HCT116 (cell line): Measurements from ENCODE around the gene TSPOAP1.

ENCODE experiments used
- CEBPB ChIP-seq: IDR thresholded peaks from 2 replicates; pipeline ENCODE4 v1.6.1; 2012; ENCODE audit warnings: low read depth
- POLR2AphosphoS5 ChIP-seq: IDR thresholded peaks from 2 replicates; pipeline ENCODE4 v1.6.1; 2011; ENCODE audit warnings: mild to moderate bottlenecking, low read depth, low read length, moderate library complexity
- RAD21 ChIP-seq: IDR thresholded peaks from 2 replicates; pipeline ENCODE4 v1.6.1; 2012; ENCODE audit warnings: low read depth, mild to moderate bottlenecking
- SP1 ChIP-seq: IDR thresholded peaks from 2 replicates; pipeline ENCODE4 v1.6.1; 2012; ENCODE audit warnings: low read depth
- SRF ChIP-seq: IDR thresholded peaks from 2 replicates; pipeline ENCODE4 v1.6.1; 2012; ENCODE audit warnings: low read depth
- TCF7L2 ChIP-seq: IDR thresholded peaks from 2 replicates; pipeline ENCODE4 v1.7.0; 2011; ENCODE audit warnings: borderline replicate concordance, inconsistent platforms; ENCODE audit not compliant: insufficient read depth, insufficient read length; ENCODE audit errors: extremely low read depth
- YY1 ChIP-seq: IDR thresholded peaks from 2 replicates; pipeline ENCODE4 v1.6.1; 2011; ENCODE audit warnings: low read length, low read depth, moderate library complexity, mild to moderate bottlenecking; ENCODE audit not compliant: insufficient replicate concordance; ENCODE audit errors: extremely low read depth
- ZBTB33 ChIP-seq: IDR thresholded peaks from 2 replicates; pipeline ENCODE4 v1.6.1; 2011; ENCODE audit warnings: mild to moderate bottlenecking, low read length, moderate library complexity; ENCODE audit not compliant: insufficient replicate concordance; ENCODE audit errors: extremely low read depth
- ZFX ChIP-seq: fragments of 450-650 bp; IDR thresholded peaks from 2 replicates; pipeline ENCODE4 v1.6.1; 2017
- ZNF274 ChIP-seq: fragments of 200-500 bp; sonication (Bioruptor generic); IDR thresholded peaks from 2 replicates; pipeline ENCODE4 v1.6.1; 2014; ENCODE audit warnings: mild to moderate bottlenecking, low read depth, low read length, inconsistent platforms
- TF ChIP-seq, protein P1 (sequence below), 3 experiments: fragments of 200-600 bp in 1 of 3; sonication (generic) in 1 of 3; IDR thresholded peaks in 2 of 3; conservative IDR thresholded peaks in 1 of 3; 2 replicates each; pipeline ENCODE4 v1.5.1; 2012 to 2017; ENCODE audit warnings: low read depth in 2 of 3, low read length in 2 of 3, antibody characterized with exemption in 1 of 3, borderline replicate concordance in 1 of 3, control low read depth in 1 of 3, mild to moderate bottlenecking in 1 of 3, mixed read lengths in 1 of 3, mixed run types in 1 of 3, moderate library complexity in 1 of 3; ENCODE audit not compliant: insufficient read depth in 1 of 3
- TF ChIP-seq, protein P2 (sequence below): IDR thresholded peaks from 2 replicates; pipeline ENCODE4 v1.6.1; 2012
- TF ChIP-seq, protein P3 (sequence below): IDR thresholded peaks from 2 replicates; pipeline ENCODE4 v1.6.1; 2012; ENCODE audit warnings: low read depth

GRCh38 chr17:58308985-58309917, 19.3 kb downstream of the TSPOAP1 start:
- TF ChIP-seq, protein P1, sequence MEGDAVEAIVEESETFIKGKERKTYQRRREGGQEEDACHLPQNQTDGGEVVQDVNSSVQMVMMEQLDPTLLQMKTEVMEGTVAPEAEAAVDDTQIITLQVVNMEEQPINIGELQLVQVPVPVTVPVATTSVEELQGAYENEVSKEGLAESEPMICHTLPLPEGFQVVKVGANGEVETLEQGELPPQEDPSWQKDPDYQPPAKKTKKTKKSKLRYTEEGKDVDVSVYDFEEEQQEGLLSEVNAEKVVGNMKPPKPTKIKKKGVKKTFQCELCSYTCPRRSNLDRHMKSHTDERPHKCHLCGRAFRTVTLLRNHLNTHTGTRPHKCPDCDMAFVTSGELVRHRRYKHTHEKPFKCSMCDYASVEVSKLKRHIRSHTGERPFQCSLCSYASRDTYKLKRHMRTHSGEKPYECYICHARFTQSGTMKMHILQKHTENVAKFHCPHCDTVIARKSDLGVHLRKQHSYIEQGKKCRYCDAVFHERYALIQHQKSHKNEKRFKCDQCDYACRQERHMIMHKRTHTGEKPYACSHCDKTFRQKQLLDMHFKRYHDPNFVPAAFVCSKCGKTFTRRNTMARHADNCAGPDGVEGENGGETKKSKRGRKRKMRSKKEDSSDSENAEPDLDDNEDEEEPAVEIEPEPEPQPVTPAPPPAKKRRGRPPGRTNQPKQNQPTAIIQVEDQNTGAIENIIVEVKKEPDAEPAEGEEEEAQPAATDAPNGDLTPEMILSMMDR (IDR thresholded peaks at IDR 0.05 in 2 of 3, conservative IDR thresholded peaks at IDR 0.05 in 1 of 3; ENCODE audit: borderline replicate concordance in 1 of 3, insufficient read depth in 1 of 3, low read depth in 2 of 3, low read length in 2 of 3): no peak
- TF ChIP-seq, protein P2, sequence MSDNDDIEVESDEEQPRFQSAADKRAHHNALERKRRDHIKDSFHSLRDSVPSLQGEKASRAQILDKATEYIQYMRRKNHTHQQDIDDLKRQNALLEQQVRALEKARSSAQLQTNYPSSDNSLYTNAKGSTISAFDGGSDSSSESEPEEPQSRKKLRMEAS: no peak
- TF ChIP-seq SP1: no peak
- TF ChIP-seq, protein P3, sequence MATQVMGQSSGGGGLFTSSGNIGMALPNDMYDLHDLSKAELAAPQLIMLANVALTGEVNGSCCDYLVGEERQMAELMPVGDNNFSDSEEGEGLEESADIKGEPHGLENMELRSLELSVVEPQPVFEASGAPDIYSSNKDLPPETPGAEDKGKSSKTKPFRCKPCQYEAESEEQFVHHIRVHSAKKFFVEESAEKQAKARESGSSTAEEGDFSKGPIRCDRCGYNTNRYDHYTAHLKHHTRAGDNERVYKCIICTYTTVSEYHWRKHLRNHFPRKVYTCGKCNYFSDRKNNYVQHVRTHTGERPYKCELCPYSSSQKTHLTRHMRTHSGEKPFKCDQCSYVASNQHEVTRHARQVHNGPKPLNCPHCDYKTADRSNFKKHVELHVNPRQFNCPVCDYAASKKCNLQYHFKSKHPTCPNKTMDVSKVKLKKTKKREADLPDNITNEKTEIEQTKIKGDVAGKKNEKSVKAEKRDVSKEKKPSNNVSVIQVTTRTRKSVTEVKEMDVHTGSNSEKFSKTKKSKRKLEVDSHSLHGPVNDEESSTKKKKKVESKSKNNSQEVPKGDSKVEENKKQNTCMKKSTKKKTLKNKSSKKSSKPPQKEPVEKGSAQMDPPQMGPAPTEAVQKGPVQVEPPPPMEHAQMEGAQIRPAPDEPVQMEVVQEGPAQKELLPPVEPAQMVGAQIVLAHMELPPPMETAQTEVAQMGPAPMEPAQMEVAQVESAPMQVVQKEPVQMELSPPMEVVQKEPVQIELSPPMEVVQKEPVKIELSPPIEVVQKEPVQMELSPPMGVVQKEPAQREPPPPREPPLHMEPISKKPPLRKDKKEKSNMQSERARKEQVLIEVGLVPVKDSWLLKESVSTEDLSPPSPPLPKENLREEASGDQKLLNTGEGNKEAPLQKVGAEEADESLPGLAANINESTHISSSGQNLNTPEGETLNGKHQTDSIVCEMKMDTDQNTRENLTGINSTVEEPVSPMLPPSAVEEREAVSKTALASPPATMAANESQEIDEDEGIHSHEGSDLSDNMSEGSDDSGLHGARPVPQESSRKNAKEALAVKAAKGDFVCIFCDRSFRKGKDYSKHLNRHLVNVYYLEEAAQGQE: no peak
- TF ChIP-seq POLR2AphosphoS5: no peak
- TF ChIP-seq ZBTB33: no peak
- TF ChIP-seq RAD21: no peak
- TF ChIP-seq YY1: no peak
- no peak for TF ChIP-seq ZNF274
- TF ChIP-seq CEBPB: no peak
- TF ChIP-seq ZFX: no peak
- TF ChIP-seq SRF: no peak
- TF ChIP-seq TCF7L2: no peak
